H9 (cell line): ENCODE data around the gene DCBLD1. TPM values are rescaled to one million over a fixed set of nuclear protein-coding genes. Genes with fewer than 3 reads are reported as not detected.

ENCODE experiments used
- DNase-seq: peaks from one replicate; pipeline ENCODE4 v3.0.0-alpha.2; 2017
- H2AFZ ChIP-seq: one replicate; pipeline ENCODE4 v1.6.1; 2013; ENCODE audit warnings: mild to moderate bottlenecking, low read length, control low read depth, moderate library complexity
- H2AK5ac ChIP-seq: 2 replicates; pipeline ENCODE4 v1.6.1; 2013; ENCODE audit warnings: low read length, control low read depth, mixed read lengths; ENCODE audit not compliant: insufficient read length
- H2BK120ac ChIP-seq: one replicate; pipeline ENCODE4 v1.6.1; 2013; ENCODE audit warnings: low read depth, mild to moderate bottlenecking, low read length, control low read depth, inconsistent platforms; ENCODE audit not compliant: poor library complexity, severe bottlenecking
- H2BK12ac ChIP-seq: 2 replicates; pipeline ENCODE4 v1.6.1; 2013; ENCODE audit warnings: low read length, control low read depth, mixed read lengths, low read depth; ENCODE audit not compliant: insufficient read length
- H2BK15ac ChIP-seq: 2 replicates; pipeline ENCODE4 v1.6.1; 2013; ENCODE audit warnings: low read depth, low read length, control low read depth
- H2BK20ac ChIP-seq: one replicate; pipeline ENCODE4 v1.6.1; 2013; ENCODE audit warnings: low read depth, mild to moderate bottlenecking, low read length, control low read depth, inconsistent platforms; ENCODE audit not compliant: poor library complexity, severe bottlenecking
- H2BK5ac ChIP-seq: 2 replicates; pipeline ENCODE4 v1.6.1; 2013; ENCODE audit warnings: low read length, control low read depth, mixed read lengths; ENCODE audit not compliant: insufficient read length
- H3K14ac ChIP-seq: 2 replicates; pipeline ENCODE4 v1.6.1; 2013; ENCODE audit warnings: low read length, control low read depth; ENCODE audit not compliant: insufficient read depth
- H3K18ac ChIP-seq: 2 replicates; pipeline ENCODE4 v1.6.1; 2013; ENCODE audit warnings: low read depth, mild to moderate bottlenecking, mixed read lengths, low read length, control low read depth; ENCODE audit not compliant: insufficient read length
- H3K23ac ChIP-seq: 2 replicates; pipeline ENCODE4 v1.6.1; 2013; ENCODE audit warnings: low read length, control low read depth, mixed read lengths, low read depth; ENCODE audit not compliant: insufficient read length
- H3K23me2 ChIP-seq: 2 replicates; pipeline ENCODE4 v1.6.1; 2013; ENCODE audit warnings: low read depth, mild to moderate bottlenecking, mixed read lengths, low read length, control low read depth; ENCODE audit not compliant: insufficient read length, poor library complexity, severe bottlenecking
- H3K27ac ChIP-seq: 2 replicates; pipeline ENCODE4 v1.5.1; 2013; ENCODE audit warnings: low read length, control low read depth, mixed read lengths, low read depth; ENCODE audit not compliant: insufficient read length
- H3K27me3 ChIP-seq: 2 replicates; pipeline ENCODE4 v1.6.1; 2013; ENCODE audit warnings: low read length, control low read depth, inconsistent platforms; ENCODE audit not compliant: insufficient read depth
- H3K4ac ChIP-seq: 2 replicates; pipeline ENCODE4 v1.6.1; 2013; ENCODE audit warnings: low read depth, mild to moderate bottlenecking, control low read depth, inconsistent platforms, low read length, moderate library complexity
- H3K4me1 ChIP-seq: 2 replicates; pipeline ENCODE4 v1.6.1; 2013; ENCODE audit warnings: low read length, control low read depth, inconsistent platforms; ENCODE audit not compliant: insufficient read depth
- H3K4me2 ChIP-seq: 2 replicates; pipeline ENCODE4 v1.6.1; 2013; ENCODE audit warnings: low read length, control low read depth, mixed read lengths; ENCODE audit not compliant: insufficient read length, insufficient read depth
- H3K56ac ChIP-seq: 2 replicates; pipeline ENCODE4 v1.6.1; 2013; ENCODE audit warnings: low read depth, mild to moderate bottlenecking, mixed read lengths, low read length, control low read depth; ENCODE audit not compliant: insufficient read length
- H3K79me1 ChIP-seq: 2 replicates; pipeline ENCODE4 v1.6.1; 2013; ENCODE audit warnings: low read depth, mild to moderate bottlenecking, moderate library complexity, low read length, control low read depth, inconsistent platforms; ENCODE audit not compliant: insufficient read depth, poor library complexity, severe bottlenecking
- H3K79me2 ChIP-seq: 2 replicates; pipeline ENCODE4 v1.6.1; 2013; ENCODE audit warnings: low read length, control low read depth, inconsistent platforms; ENCODE audit not compliant: insufficient read depth
- H3K9ac ChIP-seq: 2 replicates; pipeline ENCODE4 v1.6.1; 2013; ENCODE audit warnings: low read length, control low read depth, mixed read lengths; ENCODE audit not compliant: insufficient read length; ENCODE audit errors: extremely low read depth
- H3K9me3 ChIP-seq: one replicate; pipeline ENCODE4 v1.6.1; 2013; ENCODE audit warnings: low read depth, low read length, inconsistent platforms; ENCODE audit not compliant: control insufficient read depth
- H3T11ph ChIP-seq: one replicate; pipeline ENCODE4 v1.6.1; 2013; ENCODE audit warnings: mild to moderate bottlenecking, low read length, control low read depth, inconsistent platforms
- H4K20me1 ChIP-seq: one replicate; pipeline ENCODE4 v1.6.1; 2013; ENCODE audit not compliant: control insufficient read depth, insufficient read length, insufficient read depth
- H4K5ac ChIP-seq: 2 replicates; pipeline ENCODE4 v1.6.1; 2013; ENCODE audit warnings: low read depth, mild to moderate bottlenecking, mixed read lengths, low read length, control low read depth; ENCODE audit not compliant: insufficient read length
- H4K8ac ChIP-seq: replicated peaks from 2 replicates; pipeline ENCODE4 v1.6.1; 2013; ENCODE audit warnings: low read length, control low read depth, mixed read lengths, low read depth; ENCODE audit not compliant: insufficient read length
- H4K91ac ChIP-seq: 2 replicates; pipeline ENCODE4 v1.6.1; 2013; ENCODE audit warnings: low read depth, mild to moderate bottlenecking, moderate library complexity, mixed read lengths, low read length, control low read depth; ENCODE audit not compliant: insufficient read length
- H3K27ac Mint-ChIP-seq, 3 experiments: 2 replicates in 2 of 3; 3 replicates in 1 of 3; pipeline ENCODE4 v1.8.0; 2020 to 2021; ENCODE audit warnings: mixed read lengths in 3 of 3, mild to moderate bottlenecking in 1 of 3, moderate library complexity in 1 of 3
- H3K27me3 Mint-ChIP-seq: 2 replicates; pipeline ENCODE4 v1.8.0; 2021; ENCODE audit warnings: low read depth, mild to moderate bottlenecking, moderate library complexity, mixed read lengths
- H3K36me3 Mint-ChIP-seq, 3 experiments: 2 replicates in 2 of 3; 3 replicates in 1 of 3; pipeline ENCODE4 v1.8.0; 2020 to 2021; ENCODE audit warnings: low read depth in 3 of 3, mixed read lengths in 3 of 3; ENCODE audit not compliant: insufficient read depth in 1 of 3
- H3K4me1 Mint-ChIP-seq, 2 experiments: 2 replicates each; pipeline ENCODE4 v1.8.0; 2020; ENCODE audit warnings: mixed read lengths in 2 of 2
- H3K4me3 Mint-ChIP-seq, 2 experiments: 2 replicates in 1 of 2; 3 replicates in 1 of 2; pipeline ENCODE4 v1.8.0; 2020 to 2021; ENCODE audit warnings: mild to moderate bottlenecking in 2 of 2, mixed read lengths in 2 of 2, moderate library complexity in 1 of 2
- H3K9me3 Mint-ChIP-seq, 2 experiments: 2 replicates in 1 of 2; 3 replicates in 1 of 2; pipeline ENCODE4 v1.8.0; 2020; ENCODE audit warnings: mild to moderate bottlenecking in 2 of 2, mixed read lengths in 2 of 2, moderate library complexity in 1 of 2
- WGBS: extraction: QIAGEN DNeasy Blood & Tissue Kit; methylation state at CpG from one replicate; pipeline ENCODE4 v1.1.7; 2013; ENCODE audit warnings: missing lambda C conversion rate, low lambda C conversion rate, mixed read lengths; ENCODE audit not compliant: insufficient read length; ENCODE audit errors: extremely low coverage; 5-methylcytosine and 5-hydroxymethylcytosine counted together
- total RNA-seq: library from RNA; stranded (reverse); gene quantifications from 2 replicates; pipeline ENCODE4 v1.2.1, GENCODE V29; 2021
- TF ChIP-seq, protein P1 (sequence below): fragments of 200-600 bp; sonication (generic); conservative IDR thresholded peaks from 3 replicates; pipeline ENCODE4 v1.8.0; 2021; ENCODE audit warnings: antibody characterized with exemption, mild to moderate bottlenecking

Gene DCBLD1
- total RNA-seq, 1 experiment from 2014 or later: 10.1 TPM

DNA sequence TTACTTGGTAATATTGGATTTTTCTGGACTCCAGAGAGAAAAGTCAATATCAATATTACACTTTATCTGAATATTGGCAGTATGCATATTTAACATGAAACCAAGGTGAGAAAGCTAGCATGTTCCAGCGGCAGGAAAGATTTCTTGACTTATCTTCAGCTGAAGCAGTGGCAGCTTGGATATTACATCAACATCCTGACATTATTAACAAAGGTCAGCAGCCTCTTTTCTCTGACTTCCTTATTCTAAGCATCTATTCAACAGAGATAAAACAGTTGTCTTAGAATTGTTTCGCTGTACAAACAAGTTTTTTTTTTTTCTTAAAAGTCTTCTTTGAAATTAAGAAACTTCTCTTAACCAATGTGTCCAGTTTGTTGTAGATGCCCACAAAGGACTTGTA, 11.8 kb downstream of the DCBLD1 start:
- Histone ChIP-seq H3K4me1 (no peaks in the 10 kb centered on the region), H2AK5ac (no peak overlapping the region), H3K79me2 (no peaks in the 10 kb centered on the region), H3K14ac (no peak overlapping the region), H3K18ac (no peak overlapping the region), H3K4me2 (no peak overlapping the region), H4K5ac (no peak overlapping the region), H2BK20ac (no peak overlapping the region), H3K23me2 (no peaks in the 10 kb centered on the region), H2BK5ac (no peak overlapping the region), H4K20me1 (no peaks in the 10 kb centered on the region), H2BK12ac (no peak overlapping the region), H3K4ac (no peak overlapping the region), H3T11ph (no peak overlapping the region), H2BK120ac (no peak overlapping the region), H3K56ac (no peak overlapping the region), H3K9ac (no peak overlapping the region), H4K91ac (no peak overlapping the region), H3K27ac (no peak overlapping the region), H4K8ac (no peak overlapping the region), H3K9me3 (no peaks in the 10 kb centered on the region), H3K27me3 (no peaks in the 10 kb centered on the region), H3K79me1 (no peaks in the 10 kb centered on the region), H3K23ac (no peak overlapping the region), H2BK15ac (no peak overlapping the region), H2AFZ (no peak overlapping the region)
- H3K9me3 Mint-ChIP-seq: no peaks in the 10 kb centered on the region
- no CpG with 5 or more reads among the region's 2 CpGs for WGBS
- DNase-seq: no peak
- no peaks in the 10 kb centered on the region; a peak in 1 of 7 replicates for H3K36me3 Mint-ChIP-seq
- TF ChIP-seq, protein P1, sequence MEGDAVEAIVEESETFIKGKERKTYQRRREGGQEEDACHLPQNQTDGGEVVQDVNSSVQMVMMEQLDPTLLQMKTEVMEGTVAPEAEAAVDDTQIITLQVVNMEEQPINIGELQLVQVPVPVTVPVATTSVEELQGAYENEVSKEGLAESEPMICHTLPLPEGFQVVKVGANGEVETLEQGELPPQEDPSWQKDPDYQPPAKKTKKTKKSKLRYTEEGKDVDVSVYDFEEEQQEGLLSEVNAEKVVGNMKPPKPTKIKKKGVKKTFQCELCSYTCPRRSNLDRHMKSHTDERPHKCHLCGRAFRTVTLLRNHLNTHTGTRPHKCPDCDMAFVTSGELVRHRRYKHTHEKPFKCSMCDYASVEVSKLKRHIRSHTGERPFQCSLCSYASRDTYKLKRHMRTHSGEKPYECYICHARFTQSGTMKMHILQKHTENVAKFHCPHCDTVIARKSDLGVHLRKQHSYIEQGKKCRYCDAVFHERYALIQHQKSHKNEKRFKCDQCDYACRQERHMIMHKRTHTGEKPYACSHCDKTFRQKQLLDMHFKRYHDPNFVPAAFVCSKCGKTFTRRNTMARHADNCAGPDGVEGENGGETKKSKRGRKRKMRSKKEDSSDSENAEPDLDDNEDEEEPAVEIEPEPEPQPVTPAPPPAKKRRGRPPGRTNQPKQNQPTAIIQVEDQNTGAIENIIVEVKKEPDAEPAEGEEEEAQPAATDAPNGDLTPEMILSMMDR: no peak
- H3K27me3 Mint-ChIP-seq: no peaks in the 10 kb centered on the region
- no peak overlapping the region for H3K4me3 Mint-ChIP-seq
- no peak overlapping the region for H3K27ac Mint-ChIP-seq
- H3K4me1 Mint-ChIP-seq: peaks cover 0 to 6% of the 10 kb centered on the region in 2 experiments; a peak in 1 of 4 replicates
